Caco-2 (cell line): ENCODE results near the gene MAP2K5. TPM values are rescaled to one million over a fixed set of nuclear protein-coding genes. Genes with fewer than 3 reads are reported as not detected.

ENCODE experiments used
- BruUV-seq: library from RNA; stranded (reverse); fragments of 400-500 nt; replicated peaks from 2 replicates; lab custom pipeline; 2021; lab: Mats Ljungman, UMichigan
- CTCF ChIA-PET: fragments of 300-600 bp; sonication (Branson Sonifier 250); formaldehyde crosslinking; loops from one replicate; lab custom pipeline; 2022; ENCODE audit warnings: antibody characterized with exemption; lab: Charles Lee
- POLR2A ChIA-PET: fragments of 300-600 bp; sonication (Branson Sonifier 250); formaldehyde crosslinking; loops from one replicate; lab custom pipeline; 2022; ENCODE audit warnings: antibody characterized with exemption; lab: Charles Lee
- DNase-seq, 2 experiments: peaks; one replicate each; pipeline versions ENCODE4 v3.0.0 to v3.0.0-alpha.2; 2020 to 2022
- H3K27me3 ChIP-seq: replicated peaks from 2 replicates; pipeline ENCODE4 v1.6.0; 2011; ENCODE audit warnings: low read length; ENCODE audit not compliant: control insufficient read depth, insufficient read depth
- H3K36me3 ChIP-seq: 2 replicates; pipeline ENCODE4 v1.5.1; 2011; ENCODE audit warnings: low read length; ENCODE audit not compliant: control insufficient read depth, insufficient read depth
- H3K4me1 ChIP-seq: fragments of 250-450 bp; sonication (Bioruptor Pico); 2 replicates; pipeline ENCODE4 v1.5.1; 2020; ENCODE audit warnings: mild to moderate bottlenecking
- H3K4me3 ChIP-seq: 2 replicates; pipeline ENCODE4 v1.5.1; 2011; ENCODE audit warnings: low read depth, mild to moderate bottlenecking, control low read depth, low read length
- H3K9me3 ChIP-seq: fragments of 250-450 bp; sonication (Bioruptor Pico); 2 replicates; pipeline ENCODE4 v1.5.1; 2020; ENCODE audit warnings: mild to moderate bottlenecking, moderate library complexity
- H3K27ac Mint-ChIP-seq: one replicate; pipeline ENCODE4 v1.8.0; 2022; ENCODE audit warnings: mixed read lengths; ENCODE audit not compliant: unreplicated experiment
- H3K27me3 Mint-ChIP-seq: one replicate; pipeline ENCODE4 v1.8.0; 2022; ENCODE audit warnings: mixed read lengths; ENCODE audit not compliant: insufficient read depth, unreplicated experiment
- H3K36me3 Mint-ChIP-seq: one replicate; pipeline ENCODE4 v1.8.0; 2022; ENCODE audit warnings: mild to moderate bottlenecking, mixed read lengths; ENCODE audit not compliant: insufficient read depth, unreplicated experiment
- H3K4me1 Mint-ChIP-seq: one replicate; pipeline ENCODE4 v1.8.0; 2022; ENCODE audit warnings: low read depth, mixed read lengths; ENCODE audit not compliant: unreplicated experiment
- H3K4me3 Mint-ChIP-seq: one replicate; pipeline ENCODE4 v1.8.0; 2022; ENCODE audit warnings: mild to moderate bottlenecking, moderate library complexity, mixed read lengths; ENCODE audit not compliant: unreplicated experiment
- H3K9me3 Mint-ChIP-seq: one replicate; pipeline ENCODE4 v1.8.0; 2022; ENCODE audit warnings: mixed read lengths; ENCODE audit not compliant: unreplicated experiment
- CTCF ChIP-seq, 2 experiments: fragments of 200-600 bp in 1 of 2; IDR thresholded peaks; 1 replicate in 1 of 2; 2 replicates in 1 of 2; pipeline versions ENCODE4 v1.5.1 to v1.8.0; 2011 to 2022; ENCODE audit warnings: antibody characterized with exemption in 1 of 2, control low read depth in 1 of 2, inconsistent platforms in 1 of 2, low read depth in 1 of 2, low read length in 1 of 2, mild to moderate bottlenecking in 1 of 2, moderate library complexity in 1 of 2; ENCODE audit not compliant: insufficient read depth in 1 of 2, severe bottlenecking in 1 of 2, unreplicated experiment in 1 of 2
- intact Hi-C: fragments of 100-400 bp; cut with micrococcal nuclease; formaldehyde crosslinking; loops from one replicate; pipeline ENCODE4 v1.10.0; 2022; ENCODE audit not compliant: unreplicated experiment
- total RNA-seq: library from RNA; stranded (reverse); gene quantifications from 2 replicates; pipeline ENCODE4 v1.2.3, GENCODE V29; 2022

The MAP2K5 gene
- total RNA-seq, 1 experiment from 2014 or later: 12.2 TPM

DNA sequence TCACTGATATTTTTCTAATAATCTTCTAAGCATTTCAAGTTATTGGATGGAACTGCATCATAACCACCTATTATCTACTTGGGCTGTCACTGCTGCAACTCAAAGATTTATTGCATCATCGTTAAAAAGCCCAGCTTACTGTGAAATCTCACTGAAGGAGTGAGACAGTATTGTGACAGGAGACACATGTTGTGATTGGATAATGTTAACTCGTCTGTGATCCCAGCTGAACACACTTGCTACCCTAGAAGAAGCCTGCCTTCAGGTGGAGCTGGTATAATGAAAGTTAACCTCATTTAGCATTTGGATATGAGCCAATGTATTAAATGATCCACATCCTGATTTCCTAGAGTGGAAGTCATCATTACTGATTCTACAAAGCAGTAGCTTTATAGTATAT is 138.1 kb downstream of the MAP2K5 start:
- Mint-ChIP-seq H3K9me3 (peaks cover 18% of the 10 kb centered on the region), H3K4me3 (no peak overlapping the region), H3K4me1 (no peaks in the 10 kb centered on the region), H3K36me3 (no peaks in the 10 kb centered on the region), H3K27me3 (no peaks in the 10 kb centered on the region), H3K27ac (no peak overlapping the region)
- CTCF ChIA-PET: no interaction called here
- H3K9me3 ChIP-seq: peaks cover 12% of the 10 kb centered on the region
- BruUV-seq: no TSS peak
- H3K4me1 ChIP-seq: no peaks in the 10 kb centered on the region
- no peak for TF ChIP-seq CTCF (IDR thresholded peaks at IDR 0.05; ENCODE audit: insufficient read depth in 1 of 2, low read depth in 1 of 2, low read length in 1 of 2, severe bottlenecking in 1 of 2, unreplicated experiment in 1 of 2)
- intact Hi-C loops: no loop called here
- no peaks in the 10 kb centered on the region for H3K36me3 ChIP-seq
- POLR2A ChIA-PET: no interaction called here
- H3K27me3 ChIP-seq: no peaks in the 10 kb centered on the region
- peak in 1 of 2 experiments; percentile 1 for DNase-seq
- H3K4me3 ChIP-seq: no peak overlapping the region

GRCh38 chr15:67685008-67685599 is 142.6 kb downstream of the MAP2K5 start:
- H3K9me3 ChIP-seq: peaks cover 12% of the 10 kb centered on the region
- H3K27me3 ChIP-seq: no peaks in the 10 kb centered on the region
- DNase-seq: peak in 1 of 2 experiments; percentile 3
- POLR2A ChIA-PET: no interaction called here
- H3K36me3 ChIP-seq: no peaks in the 10 kb centered on the region
- intact Hi-C loops: no loop called here
- Mint-ChIP-seq H3K4me3 (no peak overlapping the region), H3K27ac (no peak overlapping the region), H3K4me1 (no peaks in the 10 kb centered on the region), H3K27me3 (no peaks in the 10 kb centered on the region), H3K9me3 (peaks cover 21% of the 10 kb centered on the region), H3K36me3 (no peaks in the 10 kb centered on the region)
- CTCF ChIA-PET: no interaction called here
- no peaks in the 10 kb centered on the region for H3K4me1 ChIP-seq
- TF ChIP-seq CTCF (IDR thresholded peaks at IDR 0.05; ENCODE audit: insufficient read depth in 1 of 2, low read depth in 1 of 2, low read length in 1 of 2, severe bottlenecking in 1 of 2, unreplicated experiment in 1 of 2): no peak
- no peak overlapping the region for H3K4me3 ChIP-seq
- BruUV-seq: no TSS peak

DNA sequence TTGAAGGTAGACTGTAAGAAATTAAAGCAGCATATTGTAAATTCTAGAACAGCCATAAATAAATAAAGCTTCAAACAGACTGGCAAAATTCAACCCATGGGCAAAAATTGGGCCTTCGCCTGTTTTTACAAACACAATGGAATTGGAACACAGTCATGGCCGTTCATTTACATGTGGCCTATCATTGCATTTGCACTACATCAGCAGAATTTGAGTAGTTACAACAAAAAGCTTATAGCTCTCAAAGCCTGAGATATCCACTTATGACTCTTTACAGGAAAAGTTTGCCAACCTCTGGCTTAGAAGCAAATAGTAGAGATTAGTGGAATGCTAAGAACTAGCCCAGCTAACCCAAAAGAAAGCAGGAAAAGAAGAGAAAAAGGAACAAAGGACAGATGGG is 143.2 kb downstream of the MAP2K5 start:
- no peak overlapping the region for H3K4me3 ChIP-seq
- no TSS peak for BruUV-seq
- no peaks in the 10 kb centered on the region for H3K27me3 ChIP-seq
- Mint-ChIP-seq H3K36me3 (no peaks in the 10 kb centered on the region), H3K9me3 (peaks cover 21% of the 10 kb centered on the region), H3K27me3 (no peaks in the 10 kb centered on the region), H3K27ac (no peak overlapping the region), H3K4me1 (no peaks in the 10 kb centered on the region), H3K4me3 (no peak overlapping the region)
- H3K36me3 ChIP-seq: no peaks in the 10 kb centered on the region
- DNase-seq: no peak
- POLR2A ChIA-PET: no interaction called here
- intact Hi-C loops: no loop called here
- H3K4me1 ChIP-seq: no peaks in the 10 kb centered on the region
- peaks cover 12% of the 10 kb centered on the region for H3K9me3 ChIP-seq
- CTCF ChIA-PET: no interaction called here
- no peak for TF ChIP-seq CTCF (IDR thresholded peaks at IDR 0.05; ENCODE audit: insufficient read depth in 1 of 2, low read depth in 1 of 2, low read length in 1 of 2, severe bottlenecking in 1 of 2, unreplicated experiment in 1 of 2)
